ENCODE results near the gene SMIM1.

GRCh38 chr1:3777078-3777547 is 4.6 kb downstream of the SMIM1 start:
- TF ChIP-seq, protein P1, sequence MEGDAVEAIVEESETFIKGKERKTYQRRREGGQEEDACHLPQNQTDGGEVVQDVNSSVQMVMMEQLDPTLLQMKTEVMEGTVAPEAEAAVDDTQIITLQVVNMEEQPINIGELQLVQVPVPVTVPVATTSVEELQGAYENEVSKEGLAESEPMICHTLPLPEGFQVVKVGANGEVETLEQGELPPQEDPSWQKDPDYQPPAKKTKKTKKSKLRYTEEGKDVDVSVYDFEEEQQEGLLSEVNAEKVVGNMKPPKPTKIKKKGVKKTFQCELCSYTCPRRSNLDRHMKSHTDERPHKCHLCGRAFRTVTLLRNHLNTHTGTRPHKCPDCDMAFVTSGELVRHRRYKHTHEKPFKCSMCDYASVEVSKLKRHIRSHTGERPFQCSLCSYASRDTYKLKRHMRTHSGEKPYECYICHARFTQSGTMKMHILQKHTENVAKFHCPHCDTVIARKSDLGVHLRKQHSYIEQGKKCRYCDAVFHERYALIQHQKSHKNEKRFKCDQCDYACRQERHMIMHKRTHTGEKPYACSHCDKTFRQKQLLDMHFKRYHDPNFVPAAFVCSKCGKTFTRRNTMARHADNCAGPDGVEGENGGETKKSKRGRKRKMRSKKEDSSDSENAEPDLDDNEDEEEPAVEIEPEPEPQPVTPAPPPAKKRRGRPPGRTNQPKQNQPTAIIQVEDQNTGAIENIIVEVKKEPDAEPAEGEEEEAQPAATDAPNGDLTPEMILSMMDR (IDR thresholded peaks at IDR 0.05; ENCODE audit: low read depth, low read length, poor library complexity, severe bottlenecking) = no peak
- TF ChIP-seq EZH2phosphoT487 (IDR thresholded peaks at IDR 0.05; ENCODE audit: borderline replicate concordance, low read length) = no peak
